Liver (tissue), 9 donors: ENCODE data around the gene COQ6. TPM values are rescaled to one million over a fixed set of nuclear protein-coding genes. Genes with fewer than 3 reads are reported as not detected.

ENCODE experiments used
- DNase-seq: peaks from one replicate; pipeline ENCODE4 v3.0.0-alpha.2; 2017; ENCODE audit warnings: low spot score
- H3K27ac ChIP-seq, 2 donors: one replicate each; pipeline ENCODE4 v1.7.0; 2013; ENCODE audit warnings: inconsistent platforms in 2 of 2, low read length in 2 of 2, control low read depth in 1 of 2, low read depth in 1 of 2, mild to moderate bottlenecking in 1 of 2
- H3K27me3 ChIP-seq, 4 donors: one replicate each; pipeline versions ENCODE4 v1.6.1 to v1.7.0; 2013; ENCODE audit warnings: low read length in 3 of 4, inconsistent platforms in 1 of 4, mild to moderate bottlenecking in 1 of 4, moderate library complexity in 1 of 4; ENCODE audit not compliant: control insufficient read depth in 4 of 4, insufficient read depth in 4 of 4
- H3K36me3 ChIP-seq, 4 donors: one replicate each; pipeline versions ENCODE4 v1.6.1 to v1.7.0; 2013; ENCODE audit warnings: low read length in 3 of 4, mild to moderate bottlenecking in 3 of 4, low read depth in 1 of 4, moderate library complexity in 1 of 4; ENCODE audit not compliant: control insufficient read depth in 4 of 4, insufficient read depth in 3 of 4
- H3K4me1 ChIP-seq, 4 donors: one replicate each; pipeline versions ENCODE4 v1.6.1 to v1.7.0; 2013; ENCODE audit warnings: low read length in 3 of 4, mild to moderate bottlenecking in 3 of 4, moderate library complexity in 1 of 4; ENCODE audit not compliant: control insufficient read depth in 4 of 4, insufficient read depth in 4 of 4
- H3K4me3 ChIP-seq, 3 donors: one replicate each; pipeline versions ENCODE4 v1.6.1 to v1.7.0; 2013; ENCODE audit warnings: low read length in 3 of 3, control low read depth in 1 of 3, low read depth in 1 of 3, mild to moderate bottlenecking in 1 of 3
- H3K9ac ChIP-seq, 2 donors: one replicate each; pipeline ENCODE4 v1.7.0; 2013; ENCODE audit warnings: low read length in 2 of 2, mild to moderate bottlenecking in 2 of 2, moderate library complexity in 2 of 2, control low read depth in 1 of 2, low read depth in 1 of 2
- H3K9me3 ChIP-seq, 4 donors: one replicate each; pipeline versions ENCODE4 v1.6.1 to v1.7.0; 2013; ENCODE audit warnings: low read length in 3 of 4; ENCODE audit not compliant: control insufficient read depth in 4 of 4
- ATF3 ChIP-seq: IDR thresholded peaks from 2 replicates; pipeline ENCODE4 v1.6.1; 2016; ENCODE audit warnings: antibody characterized with exemption
- EGR1 ChIP-seq, 2 donors: IDR thresholded peaks; 2 replicates each; pipeline ENCODE4 v1.6.1; 2016 to 2018; ENCODE audit warnings: antibody characterized with exemption in 2 of 2, low read depth in 2 of 2
- FOXA1 ChIP-seq: IDR thresholded peaks from 2 replicates; pipeline ENCODE4 v1.6.1; 2016; ENCODE audit warnings: antibody characterized with exemption
- FOXA2 ChIP-seq: IDR thresholded peaks from 2 replicates; pipeline ENCODE4 v1.6.1; 2016; ENCODE audit warnings: antibody characterized with exemption
- GABPA ChIP-seq, 2 donors: IDR thresholded peaks in 1 of 2; conservative IDR thresholded peaks in 1 of 2; 2 replicates each; pipeline ENCODE4 v1.6.1; 2016; ENCODE audit warnings: antibody characterized with exemption in 2 of 2, mild to moderate bottlenecking in 1 of 2, moderate library complexity in 1 of 2
- HNF4A ChIP-seq, 2 donors: conservative IDR thresholded peaks; 2 replicates each; pipeline ENCODE4 v1.6.1; 2016; ENCODE audit warnings: antibody characterized with exemption in 2 of 2, mild to moderate bottlenecking in 2 of 2
- HNF4G ChIP-seq: IDR thresholded peaks from 2 replicates; pipeline ENCODE4 v1.6.1; 2016; ENCODE audit warnings: antibody characterized with exemption
- JUND ChIP-seq, 2 donors: IDR thresholded peaks; 2 replicates each; pipeline ENCODE4 v1.6.1; 2016; ENCODE audit warnings: antibody characterized with exemption in 2 of 2
- MAX ChIP-seq: IDR thresholded peaks from 2 replicates; pipeline ENCODE4 v1.6.1; 2016; ENCODE audit warnings: antibody characterized with exemption
- NR2F2 ChIP-seq: IDR thresholded peaks from 2 replicates; pipeline ENCODE4 v1.6.1; 2016; ENCODE audit warnings: antibody characterized with exemption
- RAD21 ChIP-seq, 2 donors: IDR thresholded peaks; 2 replicates each; pipeline ENCODE4 v1.6.1; 2016; ENCODE audit warnings: antibody characterized with exemption in 2 of 2, mild to moderate bottlenecking in 2 of 2
- REST ChIP-seq: IDR thresholded peaks from 2 replicates; pipeline ENCODE4 v1.6.1; 2016; ENCODE audit warnings: antibody characterized with exemption, mild to moderate bottlenecking
- RXRA ChIP-seq, 2 donors: IDR thresholded peaks; 2 replicates each; pipeline ENCODE4 v1.6.1; 2017 to 2018; ENCODE audit warnings: antibody characterized with exemption in 2 of 2, mild to moderate bottlenecking in 1 of 2
- SP1 ChIP-seq: IDR thresholded peaks from 2 replicates; pipeline ENCODE4 v1.6.1; 2018; ENCODE audit warnings: antibody characterized with exemption, mild to moderate bottlenecking
- TAF1 ChIP-seq: conservative IDR thresholded peaks from 2 replicates; pipeline ENCODE4 v1.6.1; 2016; ENCODE audit warnings: antibody characterized with exemption, mild to moderate bottlenecking
- YY1 ChIP-seq: IDR thresholded peaks from 2 replicates; pipeline ENCODE4 v1.6.1; 2016; ENCODE audit warnings: antibody characterized with exemption, mild to moderate bottlenecking
- ZBTB33 ChIP-seq: IDR thresholded peaks from 2 replicates; pipeline ENCODE4 v1.6.1; 2016; ENCODE audit warnings: antibody characterized with exemption
- WGBS: extraction: QIAGEN DNeasy Blood & Tissue Kit; methylation state at CpG from one replicate; pipeline ENCODE4 v1.1.7; 2013; 5-methylcytosine and 5-hydroxymethylcytosine counted together
- polyA plus RNA-seq, 2 donors: library from polyadenylated mRNA; stranded (reverse) in 1 of 2; unstranded in 1 of 2; fragments of 200-250 nt in 1 of 2; fragments of >200 nt in 1 of 2; fragmentation: Nextera tagmentation in 1 of 2; extraction: Ambion mirVana in 1 of 2; gene quantifications; one replicate each; pipeline versions ENCODE4 v1.2.1 to v1.2.3, GENCODE V29; 2013 to 2015
- total RNA-seq, 2 donors: library from RNA; depleted of rRNA; stranded (reverse); fragments of >200 nt; gene quantifications; one replicate each; pipeline ENCODE4 v1.2.3, GENCODE V29; 2014
- TF ChIP-seq, protein P1 (sequence below): fragments of 150-350 bp; IDR thresholded peaks from 2 replicates; pipeline ENCODE4 v1.5.1; 2017; ENCODE audit warnings: improper control_type of control experiment, low read depth, low read length; ENCODE audit not compliant: missing input control
- donor health status: healthy.
- donor health status: healthy.
- donor health status: healthy.
- donor health status: healthy.
- donor health status: healthy.

COQ6 gene
- total RNA-seq (10 to 100 TPM; 12.6 to 17.1 TPM), polyA plus RNA-seq (10 to 100 TPM; 19.9 to 33.7 TPM)

DNA sequence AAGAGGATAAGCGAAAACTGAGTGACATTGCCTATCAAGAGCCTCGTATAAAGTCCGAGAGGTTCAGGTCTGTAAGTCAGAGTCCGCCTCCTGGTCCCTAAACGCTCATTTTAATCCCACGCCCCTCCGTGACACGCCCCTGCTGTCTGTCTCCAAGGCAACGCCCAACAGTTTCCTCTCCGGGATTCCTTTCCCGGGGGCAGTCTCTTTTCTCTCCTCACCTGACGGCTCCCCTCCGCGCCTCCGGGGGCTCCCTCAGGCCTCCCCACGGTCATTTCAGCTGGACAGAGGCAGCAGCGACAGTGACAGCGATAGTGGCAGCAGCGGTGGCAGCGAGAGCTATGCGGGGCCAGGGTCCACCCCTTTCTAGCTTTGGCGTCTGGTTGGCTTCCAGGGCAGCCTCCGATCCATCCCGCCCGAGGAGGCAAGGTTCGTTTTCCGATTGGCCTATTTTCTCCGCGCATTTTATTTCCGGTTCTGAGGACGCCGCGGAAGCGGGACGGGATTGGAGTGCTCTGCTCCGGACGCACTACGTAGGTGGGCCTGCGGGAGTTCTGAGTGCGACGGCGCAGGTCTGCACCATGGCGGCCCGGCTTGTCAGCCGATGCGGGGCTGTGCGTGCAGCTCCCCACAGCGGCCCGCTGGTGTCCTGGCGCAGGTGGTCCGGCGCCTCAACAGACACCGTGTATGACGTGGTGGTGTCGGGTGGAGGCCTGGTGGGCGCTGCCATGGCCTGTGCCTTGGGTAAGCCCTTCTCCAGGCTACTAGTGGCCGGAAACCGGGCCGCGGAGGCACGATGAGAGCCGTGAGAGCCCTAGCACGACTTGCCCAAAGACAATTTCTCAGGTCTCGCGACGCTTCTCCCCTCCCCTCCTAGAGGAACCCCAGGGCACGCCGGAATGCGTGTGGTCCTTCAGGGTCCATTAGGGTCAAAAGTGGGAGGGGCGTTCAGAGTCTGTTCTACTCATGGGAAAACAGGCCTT is at the start of gene COQ6, which contains the start of gene FAM161B:
TSS of gene COQ6 (plus strand) at position 551 of the 983 bp plus-strand sequence. CDS start at position 582, 31 bp downstream.
TSS of gene FAM161B (minus strand) at position 343 of the 983 bp plus-strand sequence. CDS start at position 275, 68 bp downstream.
- H3K27me3 ChIP-seq: no peaks in the 10 kb centered on the region
- under 1% methylated on average over 70 of the region's 70 CpGs for WGBS
- H3K27ac ChIP-seq: peak within 1 kb of the TSS; percentile 85 to 92
- H3K9me3 ChIP-seq: no peaks in the 10 kb centered on the region
- H3K4me3 ChIP-seq: peak within 1 kb of the TSS; percentile 90 to 99 (median 92)
- DNase-seq: peak; percentile 86
- H3K36me3 ChIP-seq: peaks cover 3 to 18% (median 10%) of the 10 kb centered on the region in 4 donors
- peak within 1 kb of the TSS; percentile 43 to 81 for H3K9ac ChIP-seq
- TF ChIP-seq RAD21 (IDR thresholded peaks at IDR 0.05) (peak in 1 of 2 donors; percentile 3), HNF4G (peak; percentile 88), NR2F2 (peak; percentile 10), MAX (peak; percentile 87), GABPA (IDR thresholded peaks at IDR 0.05 in 1 of 2, conservative IDR thresholded peaks at IDR 0.05 in 1 of 2) (peak; percentile 58 to 93), ZBTB33 (peak; percentile 79), FOXA1 (no peak), ATF3 (no peak), RXRA (IDR thresholded peaks at IDR 0.05) (peak; percentile 46 to 56), REST (peak; percentile 77), HNF4A (conservative IDR thresholded peaks at IDR 0.05) (peak; percentile 87 to 97), EGR1 (IDR thresholded peaks at IDR 0.05; ENCODE audit: low read depth in 2 of 2) (peak; percentile 44 to 55), SP1 (peak; percentile 77), YY1 (peak; percentile 97), JUND (IDR thresholded peaks at IDR 0.05) (no peak), FOXA2 (no peak), TAF1 (peak; percentile 57)
- TF ChIP-seq, protein P1, sequence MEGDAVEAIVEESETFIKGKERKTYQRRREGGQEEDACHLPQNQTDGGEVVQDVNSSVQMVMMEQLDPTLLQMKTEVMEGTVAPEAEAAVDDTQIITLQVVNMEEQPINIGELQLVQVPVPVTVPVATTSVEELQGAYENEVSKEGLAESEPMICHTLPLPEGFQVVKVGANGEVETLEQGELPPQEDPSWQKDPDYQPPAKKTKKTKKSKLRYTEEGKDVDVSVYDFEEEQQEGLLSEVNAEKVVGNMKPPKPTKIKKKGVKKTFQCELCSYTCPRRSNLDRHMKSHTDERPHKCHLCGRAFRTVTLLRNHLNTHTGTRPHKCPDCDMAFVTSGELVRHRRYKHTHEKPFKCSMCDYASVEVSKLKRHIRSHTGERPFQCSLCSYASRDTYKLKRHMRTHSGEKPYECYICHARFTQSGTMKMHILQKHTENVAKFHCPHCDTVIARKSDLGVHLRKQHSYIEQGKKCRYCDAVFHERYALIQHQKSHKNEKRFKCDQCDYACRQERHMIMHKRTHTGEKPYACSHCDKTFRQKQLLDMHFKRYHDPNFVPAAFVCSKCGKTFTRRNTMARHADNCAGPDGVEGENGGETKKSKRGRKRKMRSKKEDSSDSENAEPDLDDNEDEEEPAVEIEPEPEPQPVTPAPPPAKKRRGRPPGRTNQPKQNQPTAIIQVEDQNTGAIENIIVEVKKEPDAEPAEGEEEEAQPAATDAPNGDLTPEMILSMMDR: no peak
- H3K4me1 ChIP-seq: peaks cover 5 to 17% (median 10%) of the 10 kb centered on the region in 4 donors
